ENCODE measurements around the gene MCOLN3.

The MCOLN3 gene, protein sequence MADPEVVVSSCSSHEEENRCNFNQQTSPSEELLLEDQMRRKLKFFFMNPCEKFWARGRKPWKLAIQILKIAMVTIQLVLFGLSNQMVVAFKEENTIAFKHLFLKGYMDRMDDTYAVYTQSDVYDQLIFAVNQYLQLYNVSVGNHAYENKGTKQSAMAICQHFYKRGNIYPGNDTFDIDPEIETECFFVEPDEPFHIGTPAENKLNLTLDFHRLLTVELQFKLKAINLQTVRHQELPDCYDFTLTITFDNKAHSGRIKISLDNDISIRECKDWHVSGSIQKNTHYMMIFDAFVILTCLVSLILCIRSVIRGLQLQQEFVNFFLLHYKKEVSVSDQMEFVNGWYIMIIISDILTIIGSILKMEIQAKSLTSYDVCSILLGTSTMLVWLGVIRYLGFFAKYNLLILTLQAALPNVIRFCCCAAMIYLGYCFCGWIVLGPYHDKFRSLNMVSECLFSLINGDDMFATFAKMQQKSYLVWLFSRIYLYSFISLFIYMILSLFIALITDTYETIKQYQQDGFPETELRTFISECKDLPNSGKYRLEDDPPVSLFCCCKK

DNA sequence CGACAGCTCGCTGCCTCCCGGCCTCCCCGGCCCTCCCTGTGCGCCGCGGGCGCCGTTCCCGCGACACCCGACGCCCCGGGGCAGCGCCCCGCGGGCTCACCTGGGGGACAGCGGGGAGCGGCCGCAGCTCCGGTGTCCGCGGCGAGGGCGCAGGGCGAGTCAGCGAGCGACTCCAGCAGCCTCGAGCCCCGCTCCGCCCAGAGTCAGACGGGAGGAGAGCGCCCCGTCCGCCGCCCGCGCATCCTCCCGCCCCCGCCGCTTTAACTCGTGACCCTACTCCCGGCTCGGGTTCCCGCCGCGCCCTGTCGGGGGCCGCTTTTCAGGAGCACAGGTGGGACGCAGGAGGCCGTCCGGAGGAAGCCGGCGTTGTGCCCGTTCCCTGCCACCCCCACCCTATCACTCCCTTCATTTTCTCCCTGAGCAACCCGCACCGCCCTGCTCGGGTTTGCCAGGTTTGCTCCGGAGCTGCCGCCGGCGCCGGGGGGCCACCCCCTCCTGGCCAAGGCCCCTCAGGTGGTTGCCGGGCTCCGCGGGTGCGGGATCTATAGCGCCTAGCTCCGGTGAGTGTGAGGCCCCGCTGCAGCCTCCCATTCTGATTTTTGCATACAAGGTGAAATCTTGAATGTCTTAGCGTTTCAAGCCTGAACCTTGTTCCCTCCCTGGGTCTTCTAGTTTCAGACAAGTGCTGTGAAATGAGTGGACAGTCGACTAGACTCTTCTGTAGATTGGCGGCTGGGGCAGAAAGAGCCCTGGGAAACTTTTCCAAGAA lies at the start of gene MCOLN3:
Gene MCOLN3, minus strand, starts transcription at position 205 of the 769 bp plus-strand sequence. CDS start 3,140 bp downstream, outside the sequence.
- DNase-seq (ENCODE audit: low read depth, low spot score) = peak; percentile 38

DNA sequence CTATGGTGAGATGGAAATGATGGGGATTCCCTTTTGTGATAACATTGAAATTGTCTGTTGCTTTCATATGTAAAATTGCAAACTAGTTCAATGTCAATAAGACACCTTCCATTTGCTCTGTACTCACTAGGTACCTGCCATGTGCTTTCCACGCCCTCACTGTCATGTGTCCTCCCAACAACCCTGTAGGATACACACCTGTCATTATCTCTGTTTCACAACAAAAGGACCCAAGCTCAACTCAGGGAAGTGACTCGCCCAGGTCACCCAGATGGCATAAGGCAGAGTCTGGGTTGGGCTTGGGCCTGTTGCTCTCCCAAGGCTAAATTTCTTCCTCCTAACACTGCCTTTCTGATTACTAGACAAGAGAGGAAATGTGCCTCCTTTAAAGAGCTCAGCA lies 45.3 kb upstream of the MCOLN3 start:
- DNase-seq (ENCODE audit: low read depth, low spot score) = no peak

DNA sequence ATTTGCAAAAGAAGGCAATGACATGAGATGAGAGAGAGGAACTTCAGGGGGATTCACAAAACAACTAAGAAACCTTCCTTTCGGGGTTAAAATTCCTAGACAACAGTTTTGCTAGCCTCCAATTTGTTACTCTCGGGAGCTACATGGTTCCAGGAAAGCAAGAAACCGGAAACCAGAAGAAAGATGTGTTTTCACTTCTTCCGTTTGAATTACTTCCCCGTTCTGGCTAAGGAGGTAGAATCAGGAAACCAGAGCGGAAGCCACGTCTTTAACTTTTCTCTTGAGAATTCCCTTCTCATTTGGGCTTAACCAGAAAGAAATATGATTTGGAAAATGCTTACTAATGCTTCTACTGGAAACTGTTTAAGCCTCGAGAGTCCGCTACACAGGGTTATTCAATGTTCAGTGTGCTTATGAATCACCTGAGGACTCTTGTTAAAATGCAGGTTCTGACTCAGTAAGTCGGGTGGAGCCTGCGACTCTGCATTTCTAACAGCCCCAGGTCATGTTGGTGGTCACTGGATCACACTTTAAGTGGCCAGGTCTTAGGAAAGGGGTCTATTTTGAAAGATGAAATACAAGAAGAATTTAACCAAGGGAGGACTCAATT lies 43.5 kb upstream of the MCOLN3 start:
- DNase-seq (ENCODE audit: low read depth, low spot score) = no peak

DNA sequence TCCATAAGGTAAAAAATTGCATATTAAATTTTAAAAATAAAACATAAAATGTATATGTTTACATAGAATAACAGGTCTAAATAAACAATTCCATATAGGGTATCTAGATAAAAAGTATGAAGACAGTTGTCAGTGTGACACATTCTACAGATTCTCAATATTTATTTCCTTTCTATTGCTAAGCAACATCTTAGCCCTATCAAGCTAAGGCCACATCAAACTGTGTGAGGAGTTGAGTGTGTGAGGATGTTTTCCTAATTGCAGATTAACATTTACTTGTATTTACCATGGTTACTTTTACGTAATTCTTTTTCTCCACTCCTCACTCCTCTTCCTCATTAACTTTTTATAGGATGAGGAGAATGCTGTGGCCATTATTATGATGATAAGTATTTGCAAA lies 41.9 kb upstream of the MCOLN3 start:
- DNase-seq (ENCODE audit: low read depth, low spot score) = no peak

DNA sequence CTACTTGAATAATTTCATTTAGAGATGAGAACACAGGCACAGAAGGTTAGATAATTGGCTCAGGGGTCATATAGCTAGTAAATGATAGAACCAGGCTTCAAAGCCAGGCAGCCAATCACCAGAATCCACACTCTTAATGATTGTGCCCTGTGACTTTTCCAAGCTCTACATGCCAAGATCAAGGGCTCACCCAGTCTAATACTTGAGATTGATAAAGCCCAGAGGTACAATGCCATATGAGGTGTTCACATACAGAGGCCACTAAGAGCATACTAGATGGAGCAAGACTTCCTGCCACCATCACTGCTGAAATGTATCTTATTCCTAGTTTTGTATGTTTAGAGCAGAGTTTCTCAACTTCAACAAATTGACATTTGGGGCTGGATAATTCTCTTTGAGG lies 40.9 kb upstream of the MCOLN3 start:
- no peak for DNase-seq (ENCODE audit: low read depth, low spot score)

DNA sequence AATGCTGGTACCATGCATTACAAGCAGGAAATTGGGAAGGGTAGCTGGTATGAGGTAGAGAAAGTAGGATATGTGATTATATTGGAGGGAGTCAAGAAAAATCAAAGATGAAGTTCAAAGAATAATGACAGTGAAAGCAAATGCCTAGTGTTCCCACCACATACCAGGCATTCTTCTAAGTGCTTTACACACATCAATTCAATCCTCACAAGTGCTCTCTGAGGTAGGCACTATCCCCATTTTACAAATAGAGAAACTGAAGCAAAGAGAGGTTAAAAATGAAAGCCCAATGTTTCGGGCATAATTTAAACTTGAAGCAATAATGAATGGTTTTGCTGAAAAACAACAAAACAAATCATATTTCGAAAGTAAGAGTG lies 40.1 kb upstream of the MCOLN3 start:
- DNase-seq (ENCODE audit: low read depth, low spot score) = peak; percentile 15

DNA sequence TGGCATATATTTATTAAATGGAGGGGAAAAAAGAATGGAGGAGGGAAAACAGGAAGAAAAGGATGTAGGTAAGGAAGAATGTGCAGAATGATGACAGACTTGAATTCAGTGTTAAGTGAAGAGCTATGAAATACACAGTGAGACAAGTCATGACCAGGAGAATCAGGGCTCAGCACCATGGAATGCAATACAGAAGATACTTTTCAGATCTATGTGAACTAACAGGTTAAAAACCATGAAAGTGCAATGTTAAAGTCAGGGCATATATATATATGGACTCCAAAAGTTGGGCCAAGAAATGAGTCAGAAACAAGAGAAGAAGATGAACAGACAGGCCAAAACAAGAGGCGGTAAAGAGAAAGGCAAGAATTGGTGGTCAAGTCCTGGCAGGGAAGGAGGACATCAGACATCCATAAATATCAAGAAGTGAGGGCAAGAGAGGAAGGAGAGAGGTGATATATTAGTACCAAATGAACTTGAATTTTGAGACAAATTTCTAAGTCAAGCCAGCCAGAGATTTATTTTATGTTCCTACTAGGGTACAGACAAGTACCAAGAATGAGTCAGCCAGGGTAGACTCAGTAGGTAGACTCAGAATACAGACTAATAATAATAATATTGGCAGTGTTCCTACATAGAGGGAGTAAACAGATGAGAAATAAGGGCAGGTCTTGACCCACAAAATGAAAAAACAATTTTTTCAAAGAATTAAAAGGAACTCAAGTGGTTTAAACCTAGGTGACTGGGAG lies 39.5 kb upstream of the MCOLN3 start:
- no peak for DNase-seq (ENCODE audit: low read depth, low spot score)

DNA sequence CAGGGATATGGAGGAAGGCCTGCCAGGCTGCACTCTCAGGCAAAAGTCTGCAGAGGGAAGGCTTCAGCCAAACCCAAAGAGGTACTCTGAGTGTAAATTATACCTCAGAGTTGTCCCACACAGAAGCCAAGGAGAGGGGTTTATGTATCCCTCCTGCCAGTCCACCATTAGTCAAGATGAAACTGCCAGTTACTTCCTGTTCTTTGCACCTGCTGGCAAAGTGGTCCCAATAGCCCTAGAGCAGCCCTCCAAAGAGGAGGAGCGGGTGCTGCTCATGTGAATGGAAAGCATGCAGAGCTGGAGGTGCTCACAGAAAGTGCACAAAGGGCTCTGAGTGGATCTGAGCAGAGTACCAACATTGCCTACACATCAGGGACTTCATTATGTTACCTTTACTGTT lies 37.1 kb upstream of the MCOLN3 start:
- DNase-seq (ENCODE audit: low read depth, low spot score) = no peak

DNA sequence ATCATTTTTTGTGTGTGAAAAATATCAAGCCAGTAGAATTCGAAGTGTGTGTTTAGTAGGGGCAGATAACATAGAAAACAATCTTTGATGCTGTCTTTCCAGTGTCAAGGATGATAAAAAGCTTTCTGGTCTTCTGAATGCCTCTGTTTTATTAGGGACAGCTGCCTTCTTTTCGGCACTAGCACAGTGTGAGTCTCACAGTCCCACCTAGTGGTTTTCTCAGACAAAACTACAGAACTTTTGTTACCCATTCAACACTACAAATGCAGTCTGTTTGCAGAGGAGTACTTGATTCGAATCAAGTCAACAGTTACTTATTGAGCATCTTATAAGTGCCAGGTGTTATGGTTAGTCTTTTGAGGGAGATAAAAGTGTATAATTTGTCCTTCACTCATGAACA lies 30.6 kb upstream of the MCOLN3 start:
- no peak for DNase-seq (ENCODE audit: low read depth, low spot score)

DNA sequence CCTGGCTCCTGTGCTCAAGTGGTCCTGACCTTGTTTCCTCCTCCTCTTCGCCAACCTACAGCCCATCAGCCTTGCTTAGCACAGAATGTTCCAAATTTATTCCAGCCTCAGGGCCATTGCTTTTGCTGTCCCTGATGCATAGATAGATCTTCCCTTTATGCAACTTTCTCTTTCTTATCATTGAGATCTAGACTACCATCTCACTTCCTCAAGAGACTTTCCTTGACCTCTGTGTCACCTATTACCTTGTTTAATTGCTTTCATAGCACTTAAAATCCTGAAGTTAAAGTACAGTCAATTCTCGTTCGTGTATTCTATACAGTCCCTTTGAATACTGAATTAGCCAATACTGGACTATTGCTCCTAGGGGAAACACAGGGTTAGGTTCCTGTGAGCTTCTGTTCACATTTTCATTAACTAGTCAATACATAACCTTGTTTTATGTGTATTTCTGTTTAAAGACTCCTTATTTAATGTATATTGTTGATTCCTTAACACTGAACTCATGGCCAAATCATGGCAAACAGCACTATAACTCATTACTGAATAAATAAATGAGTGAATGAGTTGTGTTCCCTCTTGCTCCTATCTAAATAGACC lies 26.2 kb upstream of the MCOLN3 start:
- DNase-seq (ENCODE audit: low read depth, low spot score) = no peak

DNA sequence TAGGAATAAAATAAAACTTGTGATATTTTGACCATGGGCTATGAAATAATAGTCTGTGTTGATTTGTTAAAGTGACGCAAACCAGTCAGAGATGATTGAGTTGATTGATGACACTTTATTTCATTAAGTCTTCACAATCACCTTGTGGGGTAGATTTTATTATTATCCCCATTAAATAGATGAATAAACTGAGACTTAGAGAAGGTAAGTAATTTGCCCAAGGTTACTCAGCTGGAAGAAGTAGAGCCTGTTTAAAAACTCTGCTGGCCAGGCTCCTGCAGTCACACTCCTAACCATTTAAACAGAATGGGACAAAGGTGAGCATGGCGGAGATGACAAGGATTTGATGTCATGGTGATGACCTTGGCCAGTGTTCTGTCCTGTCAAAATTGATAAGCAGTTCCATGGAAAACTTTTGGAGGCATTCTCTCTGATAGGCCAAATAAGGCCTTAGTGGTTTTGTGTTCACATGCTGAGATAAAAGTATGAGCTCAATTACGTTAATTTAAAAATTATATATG lies 22.7 kb upstream of the MCOLN3 start:
- no peak for DNase-seq (ENCODE audit: low read depth, low spot score)

DNA sequence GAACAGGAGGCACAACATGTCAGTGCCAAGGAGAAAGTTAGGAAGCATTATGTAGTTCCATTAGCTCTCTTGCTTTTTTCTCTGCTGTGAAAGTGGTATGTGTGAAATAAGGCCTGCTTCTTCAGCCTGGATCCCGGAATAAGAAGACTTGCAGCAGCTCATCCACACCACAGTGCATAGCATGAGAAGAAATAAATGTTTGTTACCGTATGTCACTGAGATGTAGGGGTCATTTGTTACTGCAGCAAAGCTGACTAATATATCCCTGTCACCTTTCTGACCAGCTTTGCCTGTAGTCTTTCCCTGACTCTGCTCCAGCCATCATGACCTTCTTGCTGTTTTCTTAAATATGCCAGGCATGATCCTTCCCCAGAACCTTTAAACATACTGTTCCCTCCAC lies 20.5 kb upstream of the MCOLN3 start:
- DNase-seq (ENCODE audit: low read depth, low spot score) = no peak

DNA sequence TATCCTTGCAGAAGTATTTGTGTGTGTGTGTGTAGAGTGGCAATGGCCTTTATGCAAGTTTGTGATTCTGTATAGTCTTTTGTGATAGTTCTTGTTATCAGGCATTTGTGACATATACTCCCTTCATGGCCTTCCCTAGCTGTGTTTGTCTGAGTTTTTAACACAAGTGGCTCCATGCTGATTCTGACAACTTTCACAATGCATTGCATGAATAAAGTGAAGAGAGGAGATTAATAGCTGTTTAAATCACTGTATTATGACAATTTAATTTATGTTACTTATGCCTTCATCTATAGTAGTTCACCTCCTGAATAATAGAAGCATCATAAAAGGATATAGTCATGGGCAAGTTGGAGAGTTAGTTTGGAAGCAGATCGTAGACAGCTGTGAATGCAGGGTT lies 17.2 kb upstream of the MCOLN3 start:
- DNase-seq (ENCODE audit: low read depth, low spot score) = no peak

DNA sequence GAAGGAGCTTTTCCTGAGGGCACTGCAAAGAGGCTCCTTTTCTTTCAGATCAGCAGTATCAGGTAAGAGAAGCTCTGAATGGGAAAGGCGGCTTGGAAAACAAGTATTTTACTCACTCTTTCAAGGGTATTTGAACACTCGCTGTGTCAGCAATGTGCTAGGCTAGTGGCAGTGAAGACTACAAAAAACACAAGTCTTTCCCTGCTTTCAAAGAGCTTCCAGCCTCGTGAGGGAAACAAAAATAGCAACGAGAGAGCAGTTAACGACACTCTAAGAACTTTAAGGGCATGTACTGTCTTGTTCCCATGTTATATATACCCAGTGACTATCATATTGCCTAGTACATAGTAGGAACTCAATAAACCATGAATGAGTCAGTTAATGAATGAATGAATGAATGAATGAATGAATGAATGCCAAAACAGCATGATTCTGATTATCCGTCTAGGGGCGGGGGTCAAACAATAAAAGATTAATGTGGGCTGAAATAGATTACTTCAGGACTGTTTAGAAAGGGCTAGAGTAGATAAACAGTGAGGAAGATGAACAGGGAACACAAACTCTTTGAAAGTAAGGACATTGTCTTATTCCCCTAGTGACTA lies 14.2 kb upstream of the MCOLN3 start:
- DNase-seq (ENCODE audit: low read depth, low spot score) = no peak

DNA sequence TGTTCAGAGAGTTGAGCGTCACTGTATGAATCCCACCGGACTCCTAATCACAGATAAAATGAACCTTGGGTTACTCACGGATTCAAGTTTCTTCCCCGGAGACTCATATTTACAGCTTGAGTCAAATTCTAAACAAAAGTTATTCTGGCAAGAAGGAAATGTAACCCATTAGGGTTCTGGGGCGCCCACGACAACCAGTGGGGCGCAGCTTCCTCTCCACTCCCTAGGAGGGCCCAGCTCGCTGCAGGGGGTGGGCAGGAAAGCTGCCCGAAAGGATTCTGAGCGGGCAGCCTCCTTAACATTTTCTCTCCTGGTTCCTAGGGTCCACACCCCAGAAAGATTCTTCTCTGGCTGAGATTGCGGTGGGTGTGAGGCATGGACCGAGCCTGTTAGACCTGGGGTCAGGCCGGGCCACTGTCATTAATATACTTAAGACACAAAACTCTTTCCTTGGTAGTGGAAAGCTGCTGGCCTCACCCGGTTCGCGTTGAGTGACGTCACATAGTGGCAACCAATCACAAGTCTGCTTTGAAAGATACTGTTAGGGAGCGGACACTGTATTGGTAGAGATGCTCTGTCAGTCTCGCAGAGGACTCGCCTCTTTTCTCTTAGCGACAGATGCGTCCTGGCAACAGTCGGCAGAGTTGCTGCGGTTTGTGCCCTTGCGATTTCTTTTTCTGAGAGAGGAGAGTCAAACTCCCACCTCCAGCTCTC lies 13.6 kb upstream of the MCOLN3 start:
- DNase-seq (ENCODE audit: low read depth, low spot score) = peak; percentile 99

DNA sequence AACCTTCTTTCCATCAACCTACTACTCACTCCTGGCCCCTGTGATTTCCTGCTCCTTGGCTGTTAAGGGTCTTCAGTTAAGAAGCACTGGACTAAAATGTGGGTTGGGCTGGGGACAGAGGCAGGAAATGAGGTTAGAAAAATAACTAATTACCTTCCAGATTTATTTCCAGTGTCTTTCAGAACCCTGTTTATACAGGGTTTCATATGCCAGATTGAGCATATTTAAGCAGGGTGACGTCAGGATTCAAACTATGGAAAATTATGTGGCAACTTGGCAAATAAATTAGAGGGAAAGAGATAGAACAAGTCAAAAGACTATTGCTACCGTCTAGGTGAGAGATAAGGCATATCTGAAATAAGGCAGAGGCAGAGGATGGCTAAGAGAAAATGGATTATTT lies 11.7 kb upstream of the MCOLN3 start:
- DNase-seq (ENCODE audit: low read depth, low spot score) = no peak

DNA sequence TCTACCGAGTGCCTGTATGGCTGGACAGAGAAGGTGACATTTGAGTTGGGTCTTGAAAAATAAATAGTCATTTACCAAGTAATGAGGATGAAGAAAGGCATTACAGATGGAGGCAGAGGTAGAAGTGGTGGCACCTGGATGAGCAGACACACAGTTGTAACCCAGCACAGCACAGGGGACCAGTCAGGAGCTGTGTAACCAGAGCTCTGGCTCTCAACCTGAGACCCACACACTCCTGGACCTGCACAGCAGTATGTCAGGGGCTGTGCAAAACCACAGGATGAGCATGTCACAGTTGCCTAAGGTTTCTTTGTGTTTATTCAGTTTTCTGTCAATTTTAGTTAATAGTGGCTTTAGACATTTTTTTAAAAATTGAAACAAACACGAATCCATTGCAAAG lies 11.3 kb upstream of the MCOLN3 start:
- DNase-seq (ENCODE audit: low read depth, low spot score) = no peak

DNA sequence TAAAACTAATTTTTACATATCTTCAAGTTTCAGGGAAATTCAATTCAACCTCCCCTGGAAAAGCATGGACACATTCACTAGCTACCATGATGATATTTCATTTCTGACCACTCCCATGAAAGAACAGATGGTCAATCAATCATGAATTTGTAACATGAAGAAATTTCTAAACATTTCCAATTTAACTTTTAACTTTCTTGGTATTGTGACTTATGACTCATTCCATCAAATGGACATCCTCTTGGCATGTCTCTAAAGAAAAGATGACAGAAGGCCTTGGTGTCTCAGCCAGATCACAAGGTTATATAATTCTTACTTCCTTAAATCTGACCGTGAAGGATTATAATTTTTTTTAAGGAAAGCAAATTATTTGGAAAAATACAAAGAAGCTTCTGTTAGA lies 10.5 kb upstream of the MCOLN3 start:
- DNase-seq (ENCODE audit: low read depth, low spot score) = no peak

DNA sequence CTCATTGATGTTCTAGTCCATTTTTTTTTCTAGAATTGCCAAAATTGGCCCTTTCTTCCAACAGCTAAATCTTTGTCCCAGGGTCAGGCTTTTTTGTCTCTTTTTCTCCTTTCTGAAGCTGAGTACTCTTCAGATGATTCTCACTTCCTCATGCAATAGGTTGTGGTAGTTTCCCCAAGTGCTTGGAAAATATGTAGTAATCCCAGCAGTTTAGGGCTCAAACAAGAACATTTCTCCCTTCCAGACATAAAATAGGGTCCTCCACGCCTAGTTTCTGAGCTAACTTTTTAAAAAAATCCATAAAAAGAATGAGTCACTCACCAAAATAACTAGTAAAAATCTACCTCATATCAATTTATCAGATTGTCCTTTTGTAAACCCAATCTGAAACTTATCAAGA lies 10.0 kb upstream of the MCOLN3 start:
- no peak for DNase-seq (ENCODE audit: low read depth, low spot score)

DNA sequence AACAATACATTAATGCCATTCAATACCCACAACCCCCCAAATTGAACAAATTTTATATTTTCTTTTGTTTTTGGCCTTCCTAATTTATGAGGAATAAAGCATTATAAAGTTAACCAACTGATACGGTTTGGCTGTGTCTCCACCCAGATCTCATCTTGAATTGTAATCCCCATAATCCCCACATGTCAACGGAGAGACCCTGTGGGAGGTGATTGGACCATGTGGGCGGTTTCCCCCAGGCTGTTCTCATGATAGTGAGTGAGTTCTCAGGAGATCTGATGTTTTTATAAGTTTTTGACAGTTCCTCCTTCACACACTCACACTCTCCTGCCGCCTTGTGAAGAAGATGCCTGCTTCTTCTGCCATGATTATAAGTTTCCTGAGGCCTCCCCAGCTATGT lies 6.4 kb upstream of the MCOLN3 start:
- DNase-seq (ENCODE audit: low read depth, low spot score) = no peak

Data from astrocyte of the hippocampus (primary cell).